ENCODE data around the gene AFF3. TPM values are rescaled to one million over a fixed set of nuclear protein-coding genes. Genes with fewer than 3 reads are reported as not detected.

Gene AFF3
- total and polyA plus RNA-seq, 7 donors, result 0.46 to 25.0 (median 18.6) TPM

GRCh38 chr2:100031604-100032003 is 110.8 kb downstream of the AFF3 start:
- intact Hi-C loops (cut with DNase I), result no loop called here
- H3K36me3 ChIP-seq, result no peaks in the 10 kb centered on the region
- no peak overlapping the region for H3K4me3 ChIP-seq
- TF ChIP-seq EP300 (IDR thresholded peaks at IDR 0.05), result no peak
- TF ChIP-seq CTCF (IDR thresholded peaks at IDR 0.05), result no peak
- no peak for TF ChIP-seq POLR2A (IDR thresholded peaks at IDR 0.05)
- TF ChIP-seq POLR2AphosphoS5 (IDR thresholded peaks at IDR 0.05), result no peak
- WGBS, 2 donors, result 40 to 83% methylated on average over 2 of the region's 2 CpGs
- H3K4me1 ChIP-seq, result no peaks in the 10 kb centered on the region
- H3K27ac ChIP-seq, result no peak overlapping the region
- H3K9me3 ChIP-seq, result no peaks in the 10 kb centered on the region
- no peak for DNase-seq
- no peaks in the 10 kb centered on the region for H3K27me3 ChIP-seq

GRCh38 chr2:100029460-100029859 is 112.9 kb downstream of the AFF3 start:
- TF ChIP-seq POLR2A (IDR thresholded peaks at IDR 0.05) (no peak), CTCF (IDR thresholded peaks at IDR 0.05) (no peak), POLR2AphosphoS5 (IDR thresholded peaks at IDR 0.05) (no peak), EP300 (IDR thresholded peaks at IDR 0.05) (no peak)
- DNase-seq, result no peak
- Histone ChIP-seq H3K4me1 (no peaks in the 10 kb centered on the region), H3K4me3 (no peak overlapping the region), H3K9me3 (no peaks in the 10 kb centered on the region), H3K36me3 (no peaks in the 10 kb centered on the region), H3K27me3 (no peaks in the 10 kb centered on the region), H3K27ac (no peak overlapping the region)
- intact Hi-C loops (cut with DNase I), result no loop called here
- 91 to 95% methylated on average over 6 of the region's 6 CpGs for WGBS, 2 donors

GRCh38 chr2:100021791-100022340 is 120.5 kb downstream of the AFF3 start:
- H3K4me1 ChIP-seq, result peaks cover 0 to 22% (median 18%) of the 10 kb centered on the region in 4 donors
- TF ChIP-seq POLR2AphosphoS5 (IDR thresholded peaks at IDR 0.05), result no peak
- TF ChIP-seq POLR2A (IDR thresholded peaks at IDR 0.05), result no peak
- TF ChIP-seq EP300 (IDR thresholded peaks at IDR 0.05), result no peak
- no peak for TF ChIP-seq CTCF (IDR thresholded peaks at IDR 0.05)
- H3K9me3 ChIP-seq, result no peaks in the 10 kb centered on the region
- H3K4me3 ChIP-seq, result no peak overlapping the region
- WGBS, 2 donors, result 66 to 81% methylated on average over 3 of the region's 3 CpGs
- no peaks in the 10 kb centered on the region for H3K27me3 ChIP-seq
- H3K27ac ChIP-seq, result no peak overlapping the region
- intact Hi-C loops (cut with DNase I), result no loop called here
- DNase-seq, result no peak
- H3K36me3 ChIP-seq, result no peaks in the 10 kb centered on the region

- TF ChIP-seq POLR2A (IDR thresholded peaks at IDR 0.05) (no peak), EP300 (IDR thresholded peaks at IDR 0.05) (no peak), POLR2AphosphoS5 (IDR thresholded peaks at IDR 0.05) (no peak), CTCF (IDR thresholded peaks at IDR 0.05) (no peak)
- Histone ChIP-seq H3K9me3 (no peaks in the 10 kb centered on the region), H3K4me1 (peaks cover 0 to 22% (median 18%) of the 10 kb centered on the region in 4 donors), H3K4me3 (no peak overlapping the region), H3K27me3 (no peaks in the 10 kb centered on the region), H3K27ac (no peak overlapping the region), H3K36me3 (no peaks in the 10 kb centered on the region)
- intact Hi-C loops (cut with DNase I), result no loop called here
- 94% methylated on average over 6 of the region's 6 CpGs for WGBS, 2 donors
- DNase-seq, result no peak
Observed at GRCh38 chr2:100019499-100019898, 122.9 kb downstream of the AFF3 start.
